Fibroblast of villous mesenchyme (primary cell): ENCODE results near the gene TFF2. TPM values are rescaled to one million over a fixed set of nuclear protein-coding genes. Genes with fewer than 3 reads are reported as not detected.

Source experiments
- DNase-seq: peaks from one replicate; pipeline ENCODE4 v3.0.0-alpha.2; 2010; ENCODE audit warnings: low read depth
- H3K4me3 ChIP-seq: 2 replicates; pipeline ENCODE4 v1.5.1; 2011; ENCODE audit warnings: low read depth, mild to moderate bottlenecking, low read length
- total RNA-seq: library from RNA; depleted of rRNA; stranded (reverse); fragments of >200 nt; gene quantifications from 2 replicates; pipeline ENCODE4 v1.2.3, GENCODE V29; 2012
- TF ChIP-seq, protein P1 (sequence below): IDR thresholded peaks from 2 replicates; pipeline ENCODE4 v1.5.1; 2012; ENCODE audit warnings: low read depth, mild to moderate bottlenecking, low read length; ENCODE audit not compliant: insufficient read depth

The TFF2 gene
- total RNA-seq, 1 donor = not detected

DNA sequence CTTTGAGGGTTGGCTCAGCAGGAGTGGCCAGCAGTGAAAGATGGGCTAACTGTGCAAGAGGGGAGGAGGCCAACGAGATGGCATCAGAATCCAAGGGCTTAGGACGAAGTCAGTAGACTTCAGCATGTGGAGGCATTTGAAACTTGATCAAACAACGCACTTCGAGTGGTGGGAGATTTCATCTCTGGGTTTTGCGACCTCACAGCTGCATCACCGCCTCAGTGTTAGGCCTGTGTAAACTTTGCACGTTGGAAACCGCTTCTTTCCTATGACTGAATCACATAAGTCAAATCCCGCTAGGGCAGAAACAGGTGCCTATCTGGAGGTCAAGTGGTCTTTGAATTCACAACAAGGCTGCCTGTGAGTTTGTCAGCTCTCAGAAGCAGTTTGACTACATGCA lies 53.4 kb downstream of the TFF2 start:
- H3K4me3 ChIP-seq = no peak overlapping the region
- TF ChIP-seq, protein P1, sequence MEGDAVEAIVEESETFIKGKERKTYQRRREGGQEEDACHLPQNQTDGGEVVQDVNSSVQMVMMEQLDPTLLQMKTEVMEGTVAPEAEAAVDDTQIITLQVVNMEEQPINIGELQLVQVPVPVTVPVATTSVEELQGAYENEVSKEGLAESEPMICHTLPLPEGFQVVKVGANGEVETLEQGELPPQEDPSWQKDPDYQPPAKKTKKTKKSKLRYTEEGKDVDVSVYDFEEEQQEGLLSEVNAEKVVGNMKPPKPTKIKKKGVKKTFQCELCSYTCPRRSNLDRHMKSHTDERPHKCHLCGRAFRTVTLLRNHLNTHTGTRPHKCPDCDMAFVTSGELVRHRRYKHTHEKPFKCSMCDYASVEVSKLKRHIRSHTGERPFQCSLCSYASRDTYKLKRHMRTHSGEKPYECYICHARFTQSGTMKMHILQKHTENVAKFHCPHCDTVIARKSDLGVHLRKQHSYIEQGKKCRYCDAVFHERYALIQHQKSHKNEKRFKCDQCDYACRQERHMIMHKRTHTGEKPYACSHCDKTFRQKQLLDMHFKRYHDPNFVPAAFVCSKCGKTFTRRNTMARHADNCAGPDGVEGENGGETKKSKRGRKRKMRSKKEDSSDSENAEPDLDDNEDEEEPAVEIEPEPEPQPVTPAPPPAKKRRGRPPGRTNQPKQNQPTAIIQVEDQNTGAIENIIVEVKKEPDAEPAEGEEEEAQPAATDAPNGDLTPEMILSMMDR = no peak
- no peak for DNase-seq

DNA sequence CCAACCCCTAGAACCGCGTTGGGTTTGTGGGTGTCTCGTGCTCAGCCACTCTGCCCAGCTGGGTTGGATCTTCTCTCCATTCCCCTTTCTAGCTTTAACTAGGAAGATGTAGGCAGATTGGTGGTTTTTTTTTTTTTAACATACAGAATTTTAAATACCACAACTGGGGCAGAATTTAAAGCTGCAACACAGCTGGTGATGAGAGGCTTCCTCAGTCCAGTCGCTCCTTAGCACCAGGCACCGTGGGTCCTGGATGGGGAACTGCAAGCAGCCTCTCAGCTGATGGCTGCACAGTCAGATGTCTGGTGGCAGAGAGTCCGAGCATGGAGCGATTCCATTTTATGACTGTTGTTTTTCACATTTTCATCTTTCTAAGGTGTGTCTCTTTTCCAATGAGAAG lies 54.3 kb downstream of the TFF2 start:
- TF ChIP-seq, protein P1 = no peak
- DNase-seq = no peak
- no peak overlapping the region for H3K4me3 ChIP-seq

Other genes starting within 250 kb of the TFF2 start
- gene ABCG1, start 131.9 kb downstream of the TFF2 start, total RNA-seq = 0.43 and 0.97 TPM in 2 replicates
- not detected in 2 replicates for gene TFF3, start 35.6 kb downstream of the TFF2 start, total RNA-seq
- not detected in 2 replicates for gene TFF1, start 15.5 kb upstream of the TFF2 start, total RNA-seq
- not detected in 2 replicates for gene TMPRSS3, start 45.1 kb upstream of the TFF2 start, total RNA-seq
- gene UBASH3A, start 52.9 kb upstream of the TFF2 start, total RNA-seq = not detected in 2 replicates
- gene RSPH1, start 145.2 kb upstream of the TFF2 start, total RNA-seq = not detected in 2 replicates
- gene SLC37A1, start 162.9 kb upstream of the TFF2 start, total RNA-seq = 0.97 and 1.7 TPM in 2 replicates